WERI-Rb-1 (cell line): ENCODE data around the gene HAAO.

Experiments used
- DNase-seq: peaks from one replicate; pipeline ENCODE4 v3.0.0-alpha.2; 2020
- H3K27ac ChIP-seq: fragments of 250-450 bp; sonication (Bioruptor Pico); 2 replicates; pipeline ENCODE4 v1.5.1; 2020; ENCODE audit warnings: mild to moderate bottlenecking, moderate library complexity
- H3K27me3 ChIP-seq: fragments of 250-450 bp; sonication (Bioruptor Pico); 2 replicates; pipeline ENCODE4 v1.5.1; 2021; ENCODE audit warnings: mild to moderate bottlenecking, low read depth, moderate library complexity; ENCODE audit not compliant: insufficient read depth, severe bottlenecking
- H3K36me3 ChIP-seq: fragments of 250-450 bp; sonication (Bioruptor Pico); 2 replicates; pipeline ENCODE4 v1.5.1; 2020; ENCODE audit warnings: mild to moderate bottlenecking, moderate library complexity
- H3K4me3 ChIP-seq: 2 replicates; pipeline ENCODE4 v1.5.1; 2011; ENCODE audit warnings: low read depth, mild to moderate bottlenecking, control low read depth, low read length
- H3K9me3 ChIP-seq: fragments of 250-450 bp; sonication (Bioruptor Pico); 2 replicates; pipeline ENCODE4 v1.5.1; 2021; ENCODE audit warnings: mild to moderate bottlenecking, moderate library complexity; ENCODE audit not compliant: severe bottlenecking
- TF ChIP-seq, protein P1 (sequence below): IDR thresholded peaks from 2 replicates; pipeline ENCODE4 v1.5.1; 2011; ENCODE audit warnings: low read depth, mild to moderate bottlenecking, control low read depth, inconsistent platforms, low read length

HAAO gene

DNA sequence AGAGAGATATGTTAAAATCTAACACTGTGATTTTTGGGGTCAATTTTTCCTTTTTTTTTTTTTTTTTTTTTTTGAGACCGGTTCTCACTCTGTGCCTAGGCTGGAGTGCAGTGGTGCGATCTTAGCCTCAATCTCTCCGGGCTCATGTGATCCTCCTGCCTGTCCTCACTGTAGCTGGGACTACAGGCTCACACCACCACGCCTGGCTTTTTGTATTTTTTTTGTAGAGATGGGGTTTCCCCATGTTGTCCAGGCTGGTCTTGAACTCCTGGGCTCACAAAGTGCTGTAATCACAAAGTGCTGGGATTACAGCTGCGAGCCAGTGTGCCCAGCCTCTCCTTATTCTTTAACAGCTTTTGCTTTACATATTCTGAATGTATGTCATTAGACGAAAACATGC, 2.9 kb upstream of the HAAO start:
- H3K4me3 ChIP-seq, result no peak overlapping the region
- no peak for DNase-seq
- peak overlapping the region; percentile 68 for H3K27ac ChIP-seq
- no peaks in the 10 kb centered on the region for H3K27me3 ChIP-seq
- H3K9me3 ChIP-seq, result peaks cover 10% of the 10 kb centered on the region
- no peaks in the 10 kb centered on the region for H3K36me3 ChIP-seq
- TF ChIP-seq, protein P1, sequence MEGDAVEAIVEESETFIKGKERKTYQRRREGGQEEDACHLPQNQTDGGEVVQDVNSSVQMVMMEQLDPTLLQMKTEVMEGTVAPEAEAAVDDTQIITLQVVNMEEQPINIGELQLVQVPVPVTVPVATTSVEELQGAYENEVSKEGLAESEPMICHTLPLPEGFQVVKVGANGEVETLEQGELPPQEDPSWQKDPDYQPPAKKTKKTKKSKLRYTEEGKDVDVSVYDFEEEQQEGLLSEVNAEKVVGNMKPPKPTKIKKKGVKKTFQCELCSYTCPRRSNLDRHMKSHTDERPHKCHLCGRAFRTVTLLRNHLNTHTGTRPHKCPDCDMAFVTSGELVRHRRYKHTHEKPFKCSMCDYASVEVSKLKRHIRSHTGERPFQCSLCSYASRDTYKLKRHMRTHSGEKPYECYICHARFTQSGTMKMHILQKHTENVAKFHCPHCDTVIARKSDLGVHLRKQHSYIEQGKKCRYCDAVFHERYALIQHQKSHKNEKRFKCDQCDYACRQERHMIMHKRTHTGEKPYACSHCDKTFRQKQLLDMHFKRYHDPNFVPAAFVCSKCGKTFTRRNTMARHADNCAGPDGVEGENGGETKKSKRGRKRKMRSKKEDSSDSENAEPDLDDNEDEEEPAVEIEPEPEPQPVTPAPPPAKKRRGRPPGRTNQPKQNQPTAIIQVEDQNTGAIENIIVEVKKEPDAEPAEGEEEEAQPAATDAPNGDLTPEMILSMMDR, result no peak

GRCh38 chr2:42794271-42795046, 2.1 kb upstream of the HAAO start:
- peaks cover 10% of the 10 kb centered on the region for H3K9me3 ChIP-seq
- H3K36me3 ChIP-seq, result no peaks in the 10 kb centered on the region
- H3K27me3 ChIP-seq, result no peaks in the 10 kb centered on the region
- no peak overlapping the region for H3K4me3 ChIP-seq
- H3K27ac ChIP-seq, result peak overlapping the region; percentile 22; the same call in 1 of the 2 replicates
- TF ChIP-seq, protein P1, result peak; percentile 84
- peak; percentile 83 for DNase-seq

DNA sequence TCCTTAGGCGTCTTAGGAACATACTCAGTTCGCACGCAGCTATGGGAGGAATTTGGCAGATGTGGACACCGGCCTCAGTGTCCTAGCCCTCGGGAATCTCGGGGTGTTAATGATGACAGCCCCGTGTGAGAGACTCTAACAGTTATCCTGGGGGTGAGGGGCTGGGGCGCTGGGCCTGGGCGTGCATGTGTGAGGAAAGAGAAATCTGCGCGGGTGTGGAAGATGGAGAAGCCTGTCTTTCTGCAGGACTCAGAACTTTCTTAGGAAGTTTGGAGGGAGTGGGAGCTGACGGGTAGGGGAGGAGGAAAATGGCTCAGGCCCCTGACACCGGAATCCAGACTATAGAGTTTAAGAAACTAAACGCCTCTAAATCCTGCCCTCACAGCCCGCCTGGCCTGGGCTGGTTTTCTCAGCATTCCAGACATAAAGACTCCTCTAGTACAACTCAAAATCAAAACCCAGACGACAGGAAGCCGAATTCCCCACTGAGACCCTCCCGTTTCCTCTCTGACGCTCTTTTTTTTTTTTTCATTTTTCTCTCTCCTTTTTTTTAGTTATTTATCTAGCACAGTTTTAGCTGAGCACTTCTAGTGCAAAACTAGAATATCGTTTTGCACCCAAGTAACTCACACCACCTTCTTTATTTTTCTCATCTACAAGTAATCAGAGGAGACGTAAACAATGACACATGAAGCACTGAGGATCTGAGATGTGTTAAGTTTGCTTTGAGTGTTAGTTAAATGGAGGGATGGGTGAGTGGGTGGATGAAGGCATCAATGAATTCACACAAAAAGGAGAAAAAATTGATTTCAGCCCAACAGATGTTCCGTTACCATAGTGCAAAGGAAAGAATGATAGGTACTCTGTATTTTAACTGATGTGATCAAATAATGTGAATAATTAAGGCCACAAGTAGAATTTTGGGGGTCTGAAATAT, 1.2 kb upstream of the HAAO start:
- DNase-seq, result no peak
- Histone ChIP-seq H3K27ac (no peak overlapping the region), H3K27me3 (no peaks in the 10 kb centered on the region), H3K4me3 (no peak overlapping the region), H3K36me3 (no peaks in the 10 kb centered on the region), H3K9me3 (peaks cover 10% of the 10 kb centered on the region)
- TF ChIP-seq, protein P1, result no peak

GRCh38 chr2:42792087-42792582, 248 bp downstream of the HAAO start:
- H3K4me3 ChIP-seq, result no peak overlapping the region
- TF ChIP-seq, protein P1, result no peak
- no peak for DNase-seq
- H3K36me3 ChIP-seq, result no peaks in the 10 kb centered on the region
- H3K27ac ChIP-seq, result no peak overlapping the region
- H3K27me3 ChIP-seq, result no peaks in the 10 kb centered on the region
- no peaks in the 10 kb centered on the region for H3K9me3 ChIP-seq

DNA sequence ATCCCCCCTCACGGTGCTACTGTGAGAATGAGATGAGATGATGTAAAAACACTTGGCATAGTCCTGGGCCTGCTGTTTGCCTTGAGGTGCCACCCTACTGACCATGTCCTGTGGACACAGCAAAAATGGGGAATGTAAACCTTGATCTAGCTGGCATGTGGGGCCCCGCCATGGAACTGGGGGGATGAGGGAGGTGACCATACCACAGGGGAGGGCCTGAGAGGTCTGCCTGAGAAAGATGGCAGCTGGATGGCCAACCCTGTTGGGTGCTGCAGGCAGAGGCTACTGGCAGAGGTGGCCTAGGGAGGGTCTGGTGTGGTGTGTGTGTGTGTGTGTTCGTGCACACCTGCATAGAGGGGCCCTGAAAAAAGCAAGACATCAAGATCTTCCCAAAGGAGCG, 777 bp downstream of the HAAO start:
- no peak overlapping the region for H3K4me3 ChIP-seq
- no peak overlapping the region for H3K27ac ChIP-seq
- no peaks in the 10 kb centered on the region for H3K9me3 ChIP-seq
- no peak for DNase-seq
- TF ChIP-seq, protein P1, result no peak
- no peaks in the 10 kb centered on the region for H3K27me3 ChIP-seq
- H3K36me3 ChIP-seq, result no peaks in the 10 kb centered on the region
